Stimulated activated CD8-positive, alpha-beta memory T cell treated with anti-CD3 and anti-CD28 coated beads, Interleukin-7, amount 100 ng/mL, for 48 hours (primary cell): Measurements from ENCODE around the gene ARAP3.
A peak's percentile ranks its signal among the peaks of the same experiment; 100 is the strongest.

Experiments
- DNase-seq, 2 donors: peaks; one replicate each; pipeline ENCODE4 v3.0.0-alpha.2; 2020; ENCODE audit warnings: low read depth in 1 of 2; ENCODE audit errors: extremely low read depth in 1 of 2

Gene ARAP3

GRCh38 chr5:141701360-141702119 lies 19.5 kb upstream of the ARAP3 start:
- no peak for DNase-seq

- no peak for DNase-seq
Measured at GRCh38 chr5:141697586-141697985, 15.6 kb upstream of the ARAP3 start.

- no peak for DNase-seq
Measured at GRCh38 chr5:141696431-141696830, 14.4 kb upstream of the ARAP3 start.

- no peak for DNase-seq
Measured at GRCh38 chr5:141695627-141696215, 13.7 kb upstream of the ARAP3 start.

- no peak for DNase-seq
Measured at GRCh38 chr5:141694479-141694878, 12.4 kb upstream of the ARAP3 start.

GRCh38 chr5:141692919-141693725 lies 11.1 kb upstream of the ARAP3 start:
- peak; percentile 54 to 71 for DNase-seq

- DNase-seq = no peak
Measured at GRCh38 chr5:141692533-141692888, 10.5 kb upstream of the ARAP3 start.

GRCh38 chr5:141691867-141692532 lies 10.0 kb upstream of the ARAP3 start:
- peak; percentile 62 to 69 for DNase-seq

- DNase-seq = no peak
Measured at GRCh38 chr5:141691286-141691866, 9.3 kb upstream of the ARAP3 start.

GRCh38 chr5:141686648-141687416 lies 4.8 kb upstream of the ARAP3 start:
- no peak for DNase-seq

GRCh38 chr5:141685591-141685990 lies 3.6 kb upstream of the ARAP3 start:
- DNase-seq = no peak

- DNase-seq = no peak
Measured at GRCh38 chr5:141683596-141684141, 1.6 kb upstream of the ARAP3 start.

GRCh38 chr5:141681295-141681694 lies 735 bp downstream of the ARAP3 start:
- no peak for DNase-seq

- DNase-seq = no peak
Measured at GRCh38 chr5:141680751-141681201, 1.3 kb downstream of the ARAP3 start.

GRCh38 chr5:141680178-141680577 lies 1.9 kb downstream of the ARAP3 start:
- no peak for DNase-seq

GRCh38 chr5:141677415-141677814 lies 4.6 kb downstream of the ARAP3 start:
- no peak for DNase-seq

- no peak for DNase-seq
Measured at GRCh38 chr5:141675672-141676071, 6.4 kb downstream of the ARAP3 start.

- no peak for DNase-seq
Measured at GRCh38 chr5:141674747-141675146, 7.3 kb downstream of the ARAP3 start.

- no peak for DNase-seq
Measured at GRCh38 chr5:141672841-141673813, 8.9 kb downstream of the ARAP3 start.
